Measurements from ENCODE around the gene IRF8.

GRCh38 chr16:85931596-85932402, 32.8 kb downstream of the IRF8 start:
- no peak for TF ChIP-seq CTCF (IDR thresholded peaks at IDR 0.05; ENCODE audit: low read depth, low read length)
- TF ChIP-seq MYC (IDR thresholded peaks at IDR 0.05; ENCODE audit: low read depth, low read length): no peak
- no peak for TF ChIP-seq POLR2A (IDR thresholded peaks at IDR 0.05; ENCODE audit: extremely low read depth, insufficient read length)
- no peak for TF ChIP-seq MAX (IDR thresholded peaks at IDR 0.05; ENCODE audit: low read depth, low read length)
